SK-N-SH (cell line): ENCODE measurements around the gene RCCD1. TPM values are rescaled to one million over a fixed set of nuclear protein-coding genes. Genes with fewer than 3 reads are reported as not detected.

ENCODE experiments used
- CTCF ChIA-PET: fragments of 300-600, 350-600 bp; formaldehyde crosslinking; extraction: SDS; loops from one replicate; lab custom pipeline; 2021; lab: Yijun Ruan, JAX
- POLR2A ChIA-PET: fragments of 350-600 bp; sonication (Branson Sonifier 250); formaldehyde crosslinking; extraction: SDS; loops from one replicate; lab custom pipeline; 2020; ENCODE audit warnings: antibody characterized with exemption, inconsistent platforms; lab: Yijun Ruan, JAX
- DNase-seq: peaks from one replicate; pipeline ENCODE4 v3.0.0; 2012
- H2AFZ ChIP-seq: fragments of 200-600 bp; sonication (generic); 2 replicates; pipeline ENCODE4 v1.8.1; 2016; ENCODE audit warnings: antibody characterized with exemption, mild to moderate bottlenecking, low read depth
- H3F3A ChIP-seq: fragments of 200-600 bp; sonication (generic); replicated peaks from 2 replicates; pipeline ENCODE3; 2016; ENCODE audit warnings: antibody characterized with exemption, mild to moderate bottlenecking; ENCODE audit not compliant: insufficient read depth
- H3K27ac ChIP-seq, 2 experiments: fragments of 200-500 bp in 1 of 2; fragments of 200-600 bp in 1 of 2; sonication (Bioruptor generic) in 1 of 2; sonication (generic), shearing (Covaris generic) in 1 of 2; 2 replicates each; pipeline versions ENCODE4 v1.5.1 to v1.6.1; 2014 to 2016; ENCODE audit warnings: low read depth in 2 of 2, inconsistent platforms in 1 of 2, low read length in 1 of 2, mild to moderate bottlenecking in 1 of 2, mixed read lengths in 1 of 2
- H3K27me3 ChIP-seq: fragments of 200-600 bp; sonication (generic), shearing (Covaris generic); 2 replicates; pipeline ENCODE4 v1.6.1; 2016; ENCODE audit warnings: mixed run types; ENCODE audit not compliant: insufficient read depth
- H3K36me3 ChIP-seq, 2 experiments: fragments of 200-500 bp in 1 of 2; fragments of 200-600 bp in 1 of 2; sonication (Bioruptor generic) in 1 of 2; sonication (generic) in 1 of 2; replicated peaks in 1 of 2; 2 replicates each; pipeline versions ENCODE3 to v1.5.1; 2014 to 2016; ENCODE audit warnings: low read length in 1 of 2, mild to moderate bottlenecking in 1 of 2; ENCODE audit not compliant: insufficient read depth in 2 of 2, control insufficient read depth in 1 of 2
- H3K4me1 ChIP-seq, 2 experiments: fragments of 200-500 bp in 1 of 2; fragments of 200-600 bp in 1 of 2; sonication (Bioruptor generic) in 1 of 2; sonication (generic), shearing (Covaris generic) in 1 of 2; 2 replicates each; pipeline versions ENCODE4 v1.5.1 to v1.6.1; 2014 to 2016; ENCODE audit warnings: low read depth in 1 of 2, low read length in 1 of 2, mixed run types in 1 of 2; ENCODE audit not compliant: insufficient read depth in 2 of 2, control insufficient read depth in 1 of 2
- H3K4me2 ChIP-seq: fragments of 200-600 bp; sonication (generic), shearing (Covaris generic); 2 replicates; pipeline ENCODE4 v1.6.1; 2017; ENCODE audit warnings: mixed run types
- H3K4me3 ChIP-seq, 2 experiments: fragments of 200-500 bp in 1 of 2; fragments of 200-600 bp in 1 of 2; sonication (Bioruptor generic) in 1 of 2; sonication (generic), shearing (Covaris generic) in 1 of 2; 2 replicates each; pipeline versions ENCODE4 v1.5.1 to v1.8.1; 2014 to 2016; ENCODE audit warnings: low read depth in 2 of 2, inconsistent platforms in 1 of 2, low read length in 1 of 2, mild to moderate bottlenecking in 1 of 2, mixed read lengths in 1 of 2, moderate library complexity in 1 of 2
- H3K79me2 ChIP-seq: fragments of 200-600 bp; sonication (generic); 2 replicates; pipeline ENCODE4 v1.8.1; 2017; ENCODE audit warnings: mild to moderate bottlenecking; ENCODE audit not compliant: insufficient read depth
- H3K9ac ChIP-seq: fragments of 200-600 bp; sonication (generic); 2 replicates; pipeline ENCODE4 v1.6.1; 2017; ENCODE audit warnings: mixed run types
- H3K9me2 ChIP-seq: fragments of 200-600 bp; sonication (generic); 2 replicates; pipeline ENCODE4 v1.6.1; 2017; ENCODE audit warnings: mixed run types
- H3K9me3 ChIP-seq: fragments of 200-600 bp; sonication (generic); 2 replicates; pipeline ENCODE4 v1.6.1; 2017; ENCODE audit warnings: mixed run types, mild to moderate bottlenecking, moderate library complexity
- H4K20me1 ChIP-seq: fragments of 200-600 bp; sonication (generic); 2 replicates; pipeline ENCODE4 v1.6.1; 2017; ENCODE audit warnings: mild to moderate bottlenecking, mixed run types; ENCODE audit not compliant: insufficient read depth
- CHD2 ChIP-seq: fragments of 150-350 bp; IDR thresholded peaks from 2 replicates; pipeline ENCODE4 v1.6.1; 2018; ENCODE audit warnings: low read length; ENCODE audit not compliant: partially characterized antibody
- EP300 ChIP-seq, 2 experiments: IDR thresholded peaks; 2 replicates each; pipeline versions ENCODE4 v1.4.0 to v1.6.1; 2012; ENCODE audit warnings: borderline replicate concordance in 1 of 2, low read depth in 1 of 2, low read length in 1 of 2
- EZH2phosphoT487 ChIP-seq: fragments of 200-600 bp; sonication (generic); IDR thresholded peaks from 2 replicates; pipeline ENCODE4 v1.6.1; 2017; ENCODE audit warnings: low read depth, mixed run types, mild to moderate bottlenecking, antibody characterized with exemption, moderate library complexity, borderline replicate concordance
- FOSL2 ChIP-seq: IDR thresholded peaks from 2 replicates; pipeline ENCODE4 v1.4.0; 2012; ENCODE audit warnings: low read depth, mild to moderate bottlenecking, moderate library complexity, borderline replicate concordance
- FOXJ3 ChIP-seq: sonication (generic); formaldehyde crosslinking; IDR thresholded peaks from 2 replicates; pipeline ENCODE4 v1.5.1; 2020; ENCODE audit warnings: mild to moderate bottlenecking, missing genetic modification reagents
- FOXM1 ChIP-seq: IDR thresholded peaks from 2 replicates; pipeline ENCODE4 v1.4.0; 2012; ENCODE audit warnings: low read depth, mild to moderate bottlenecking
- JUND ChIP-seq: IDR thresholded peaks from 2 replicates; pipeline ENCODE4 v1.4.0; 2012
- MEF2A ChIP-seq: IDR thresholded peaks from 2 replicates; pipeline ENCODE4 v1.4.0; 2012; ENCODE audit warnings: low read depth, borderline replicate concordance
- NFIC ChIP-seq: IDR thresholded peaks from 2 replicates; pipeline ENCODE4 v1.4.0; 2012; ENCODE audit warnings: borderline replicate concordance
- PBX3 ChIP-seq: IDR thresholded peaks from 2 replicates; pipeline ENCODE4; 2012
- POLR2AphosphoS5 ChIP-seq: IDR thresholded peaks from 2 replicates; pipeline ENCODE4 v1.6.1; 2012; ENCODE audit warnings: low read depth, low read length
- RAD21 ChIP-seq: IDR thresholded peaks from 2 replicates; pipeline ENCODE4 v1.6.1; 2012; ENCODE audit warnings: mild to moderate bottlenecking, low read length
- REST ChIP-seq: IDR thresholded peaks from 2 replicates; pipeline ENCODE4 v1.6.1; 2012; ENCODE audit warnings: mild to moderate bottlenecking, low read depth, low read length, moderate library complexity
- RXRA ChIP-seq: IDR thresholded peaks from 2 replicates; pipeline ENCODE4 v1.4.0; 2012; ENCODE audit warnings: low read depth, mild to moderate bottlenecking, borderline replicate concordance
- TAF1 ChIP-seq: IDR thresholded peaks from 2 replicates; pipeline ENCODE4 v1.6.1; 2012; ENCODE audit warnings: low read depth, mild to moderate bottlenecking, low read length, moderate library complexity, borderline replicate concordance
- TCF12 ChIP-seq: IDR thresholded peaks from 2 replicates; pipeline ENCODE4 v1.4.0; 2012
- TEAD4 ChIP-seq: IDR thresholded peaks from 2 replicates; pipeline ENCODE4 v1.4.0; 2012; ENCODE audit warnings: mild to moderate bottlenecking, borderline replicate concordance; ENCODE audit not compliant: insufficient read depth
- USF2 ChIP-seq: fragments of 150-350 bp; IDR thresholded peaks from 2 replicates; pipeline ENCODE4 v1.6.1; 2017; ENCODE audit warnings: antibody characterized with exemption, low read length, low read depth, borderline replicate concordance
- ZBTB33 ChIP-seq: IDR thresholded peaks from 2 replicates; pipeline ENCODE4 v1.4.0; 2012; ENCODE audit warnings: low read depth, borderline replicate concordance
- WGBS: methylation state at CpG from one replicate; pipeline ENCODE4 v1.1.6; 2017; ENCODE audit warnings: low lambda C conversion rate; 5-methylcytosine and 5-hydroxymethylcytosine counted together
- polyA plus RNA-seq, 3 experiments: library from polyadenylated mRNA; depleted of rRNA; stranded (reverse); fragments of >200 nt; gene quantifications; 2 replicates each; pipeline ENCODE4 v1.2.3, GENCODE V29; 2012

RCCD1 gene
- polyA plus RNA-seq, 1 of the 3 experiments (the other 2 are of a cell fraction), result 21.2 TPM

- Histone ChIP-seq H2AFZ (0 out of 2 replicates have a peak overlapping the region, but pooled peaks have one; percentile 98), H3K36me3 (no peaks in the 10 kb centered on the region), H3K9ac (no peak overlapping the region), H3K9me3 (no peaks in the 10 kb centered on the region), H3K4me1 (peaks cover 6 to 35% of the 10 kb centered on the region in 2 experiments; a peak in 2 of 4 replicates), H3F3A (peaks cover 22% of the 10 kb centered on the region), H3K27me3 (no peaks in the 10 kb centered on the region), H3K27ac (peak overlapping the region; percentile 52 to 60; a peak in 3 of 4 replicates), H3K79me2 (peaks cover 9% of the 10 kb centered on the region), H3K9me2 (no peaks in the 10 kb centered on the region), H4K20me1 (no peaks in the 10 kb centered on the region), H3K4me2 (peak overlapping the region; percentile 97), H3K4me3 (peak overlapping the region; percentile 84 to 89; a peak in 3 of 4 replicates)
- POLR2A ChIA-PET, result interaction anchor here (2.2 to 4.8 kb wide), 4 partner anchors 23 to 35 kb away, joined by 8 to 23 read pairs (median 10); partner anchors contain the start of genes MAN2A2 and RCCD1
- WGBS, result 71% methylated on average over 15 of the region's 15 CpGs
- DNase-seq, result no peak
- CTCF ChIA-PET, result interaction anchor here (0.6 to 11.5 kb wide), 19 partner anchors 13 to 343 kb away, joined by 3 to 142 read pairs (median 7); partner anchors contain the start of genes FES, MAN2A2 and RCCD1
- no peak for TF ChIP-seq ZBTB33
- TF ChIP-seq NFIC, result no peak
- no peak for TF ChIP-seq FOXJ3 (CRISPR knock-in tag)
- no peak for TF ChIP-seq RAD21
- TF ChIP-seq TCF12, result no peak
- no peak for TF ChIP-seq CHD2
- no peak for TF ChIP-seq EP300 (IDR thresholded peaks at IDR 0.05; ENCODE audit: borderline replicate concordance in 1 of 2, low read depth in 1 of 2, low read length in 1 of 2)
- no peak for TF ChIP-seq JUND
- TF ChIP-seq PBX3, result no peak
These were observed 23.7 kb upstream of the RCCD1 start for GRCh38 chr15:90930861-90931574.

GRCh38 chr15:90931575-90931827 lies 23.2 kb upstream of the RCCD1 start:
- H3K4me1 ChIP-seq, result peaks cover 11 to 40% of the 10 kb centered on the region in 2 experiments; a peak in 2 of 4 replicates
- no peaks in the 10 kb centered on the region for H4K20me1 ChIP-seq
- ChIA-PET CTCF (interaction anchor here (0.6 to 11.5 kb wide), 21 partner anchors 13 to 341 kb away, joined by 3 to 142 read pairs (median 8); partner anchors contain the start of genes FES, FURIN, MAN2A2 and RCCD1), POLR2A (interaction anchor here (2.2 to 4.8 kb wide), 4 partner anchors 22 to 36 kb away, joined by 8 to 23 read pairs (median 10); partner anchors contain the start of genes MAN2A2 and RCCD1)
- peaks cover 22% of the 10 kb centered on the region for H3F3A ChIP-seq
- H3K4me3 ChIP-seq, result peak overlapping the region; percentile 84 to 89
- H3K79me2 ChIP-seq, result peaks cover 14% of the 10 kb centered on the region
- H3K27ac ChIP-seq, result peak overlapping the region in 1 of 2 experiments; percentile 80; a peak in 2 of 4 replicates
- no peak for DNase-seq
- 45% methylated on average over 6 of the region's 6 CpGs for WGBS
- H3K9me2 ChIP-seq, result no peaks in the 10 kb centered on the region
- H2AFZ ChIP-seq, result peak overlapping the region; percentile 91; the same call in 1 of the 2 replicates
- peak overlapping the region; percentile 74; the same call in 1 of the 2 replicates for H3K9ac ChIP-seq
- no peaks in the 10 kb centered on the region for H3K36me3 ChIP-seq
- H3K27me3 ChIP-seq, result no peaks in the 10 kb centered on the region
- H3K4me2 ChIP-seq, result peak overlapping the region; percentile 97
- no peaks in the 10 kb centered on the region for H3K9me3 ChIP-seq
- no peak for TF ChIP-seq NFIC
- TF ChIP-seq POLR2AphosphoS5, result no peak
- TF ChIP-seq TEAD4, result no peak
- TF ChIP-seq TAF1, result no peak
- no peak for TF ChIP-seq USF2
- TF ChIP-seq EZH2phosphoT487, result no peak
- TF ChIP-seq RAD21, result no peak
- no peak for TF ChIP-seq MEF2A
- TF ChIP-seq FOSL2, result no peak
- TF ChIP-seq EP300 (IDR thresholded peaks at IDR 0.05; ENCODE audit: borderline replicate concordance in 1 of 2, low read depth in 1 of 2, low read length in 1 of 2), result no peak
- no peak for TF ChIP-seq REST
- TF ChIP-seq FOXM1, result no peak
- TF ChIP-seq RXRA, result no peak
